ENCODE data around the gene SLC16A6.
A peak's percentile ranks its signal among the peaks of the same experiment; 100 is the strongest.
"Not testable (repeated sequence)": the region's sequence is repeated elsewhere in the genome, so short reads cannot be mapped to it uniquely, and the experiment has no call there.

Gene SLC16A6

DNA sequence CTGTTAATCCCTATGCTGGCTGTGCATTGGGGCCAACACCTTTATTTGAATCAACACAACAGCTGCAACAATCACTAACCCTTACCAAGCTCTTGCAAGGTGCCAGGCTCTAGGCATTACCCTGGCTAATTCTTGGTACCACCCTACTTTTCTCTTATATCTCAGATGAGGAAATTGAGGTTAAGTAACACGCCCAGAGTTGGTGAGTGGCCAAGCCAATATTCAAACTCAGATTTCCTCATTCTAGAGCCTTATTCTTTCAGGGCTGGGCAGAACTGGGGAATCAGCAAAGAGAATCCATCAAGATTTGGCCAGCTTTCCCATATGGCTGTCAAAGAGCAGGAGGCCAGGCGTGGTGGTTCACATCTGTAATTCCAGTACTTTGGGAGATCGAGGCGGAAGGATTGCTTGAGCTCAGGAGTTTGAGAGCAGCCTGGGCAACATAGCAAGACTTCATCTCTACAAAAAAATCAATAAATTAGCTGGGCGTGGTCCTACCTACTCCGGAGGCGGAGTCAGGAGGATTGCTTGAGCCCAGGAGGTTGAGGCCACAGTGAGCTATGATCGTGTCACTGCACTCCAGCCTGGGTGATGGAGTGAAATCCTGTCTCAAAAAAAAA, 24.1 kb upstream of the SLC16A6 start:
- DNase-seq (ENCODE audit: low read depth) = no peak

DNA sequence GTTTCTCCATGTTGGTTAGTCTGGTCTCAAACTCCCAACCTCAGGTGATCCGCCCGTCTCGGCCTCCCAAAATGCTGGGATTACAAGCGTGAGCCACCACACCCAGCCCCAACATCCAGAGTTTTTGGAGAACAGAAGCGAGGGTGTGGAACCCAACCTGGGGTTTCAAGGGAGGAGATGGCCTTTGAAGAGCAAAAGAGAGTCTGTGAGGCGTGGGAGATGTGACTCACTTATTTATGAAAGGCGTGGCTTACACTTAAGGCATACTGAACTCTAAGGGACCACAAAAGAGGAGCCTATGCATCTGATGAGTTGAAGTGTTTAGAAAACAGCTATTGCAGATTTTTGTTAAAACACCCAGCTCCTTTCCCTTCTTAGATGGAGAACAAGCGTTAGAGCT, 19.2 kb upstream of the SLC16A6 start:
- DNase-seq (ENCODE audit: low read depth) = peak; percentile 26

DNA sequence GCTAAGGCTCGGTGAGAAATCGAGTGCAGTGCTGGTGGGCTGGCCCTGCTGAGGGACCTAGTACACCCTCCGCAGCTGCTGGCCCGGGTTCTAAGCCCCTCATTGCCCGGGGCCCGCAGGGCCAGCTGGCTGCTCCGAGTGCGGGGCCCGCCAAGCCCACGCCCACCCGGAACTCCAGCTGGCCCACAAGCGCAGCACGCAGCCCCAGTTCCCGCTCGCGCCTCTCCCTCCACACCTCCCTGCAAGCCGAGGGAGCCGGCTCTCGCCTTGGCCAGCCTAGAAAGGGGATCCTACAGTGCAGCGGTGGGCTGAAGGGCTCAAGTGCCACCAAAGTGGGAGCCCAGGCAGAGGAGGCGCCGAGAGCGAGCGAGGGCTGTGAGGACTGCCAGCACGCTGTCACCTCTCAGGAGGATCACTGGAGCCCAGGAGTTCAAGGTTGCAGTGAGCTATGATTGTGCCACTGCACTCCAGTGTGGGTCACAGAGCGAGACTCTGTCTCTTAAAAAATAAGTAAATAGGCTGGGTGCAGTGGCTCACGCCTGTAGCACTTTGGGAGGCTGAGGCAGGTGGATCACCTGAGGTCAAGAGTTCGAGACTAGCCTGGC, 18.2 kb upstream of the SLC16A6 start:
- not testable (repeated sequence) for DNase-seq (ENCODE audit: low read depth)

DNA sequence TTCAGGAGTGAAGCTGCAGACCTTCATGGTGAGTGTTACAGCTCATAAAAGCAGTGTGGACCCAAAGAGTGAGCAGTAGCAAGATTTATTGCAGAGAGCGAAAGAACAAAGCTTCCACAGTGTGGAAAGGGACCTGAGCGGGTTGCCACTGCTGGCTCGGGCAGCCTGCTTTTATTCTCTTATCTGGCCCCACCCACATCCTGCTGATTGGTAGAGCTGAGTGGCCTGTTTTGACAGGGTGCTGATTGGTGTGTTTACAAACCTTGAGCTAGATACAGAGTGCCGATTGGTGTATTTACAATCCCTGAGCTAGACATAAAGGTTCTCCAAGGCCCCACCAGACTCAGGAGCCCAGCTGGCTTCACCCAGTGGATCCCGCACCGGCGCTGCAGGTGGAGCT, 17.6 kb upstream of the SLC16A6 start:
- not testable (repeated sequence) for DNase-seq (ENCODE audit: low read depth)

DNA sequence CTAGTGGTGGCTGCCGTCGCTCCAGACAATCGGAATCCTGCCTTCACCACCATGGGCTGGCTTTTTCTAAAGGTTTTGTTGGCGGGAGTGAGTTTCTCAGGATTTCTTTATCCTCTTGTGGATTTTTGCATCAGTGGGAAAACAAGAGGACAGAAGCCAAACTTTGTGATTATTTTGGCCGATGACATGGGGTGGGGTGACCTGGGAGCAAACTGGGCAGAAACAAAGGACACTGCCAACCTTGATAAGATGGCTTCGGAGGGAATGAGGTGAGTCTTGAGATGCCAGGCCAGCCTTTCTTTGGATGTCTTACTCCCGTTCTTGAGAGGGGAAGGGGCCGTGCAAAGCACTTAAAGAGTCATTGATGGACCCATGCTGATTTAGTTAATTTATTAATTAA, 16.5 kb upstream of the SLC16A6 start:
- DNase-seq (ENCODE audit: low read depth) = no peak

DNA sequence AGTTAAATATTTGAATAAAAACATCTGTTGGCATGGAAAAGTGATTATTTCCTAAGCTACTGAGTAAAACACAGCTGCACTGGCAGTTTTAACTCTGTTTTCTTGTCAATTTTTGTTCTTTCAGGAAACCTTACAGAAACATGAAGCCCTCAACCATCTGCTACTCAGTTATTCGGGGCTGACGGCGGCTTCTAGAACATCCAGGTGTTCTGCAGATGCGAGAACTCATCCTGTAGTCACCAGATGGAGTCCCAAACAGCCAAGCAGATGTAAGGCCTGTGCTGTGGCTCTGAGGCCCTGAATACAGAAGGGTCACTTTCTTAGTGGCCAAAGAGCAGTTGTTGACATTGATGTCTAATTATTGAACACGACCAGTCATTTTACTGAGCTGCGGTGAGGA, 15.9 kb upstream of the SLC16A6 start:
- no peak for DNase-seq (ENCODE audit: low read depth)

DNA sequence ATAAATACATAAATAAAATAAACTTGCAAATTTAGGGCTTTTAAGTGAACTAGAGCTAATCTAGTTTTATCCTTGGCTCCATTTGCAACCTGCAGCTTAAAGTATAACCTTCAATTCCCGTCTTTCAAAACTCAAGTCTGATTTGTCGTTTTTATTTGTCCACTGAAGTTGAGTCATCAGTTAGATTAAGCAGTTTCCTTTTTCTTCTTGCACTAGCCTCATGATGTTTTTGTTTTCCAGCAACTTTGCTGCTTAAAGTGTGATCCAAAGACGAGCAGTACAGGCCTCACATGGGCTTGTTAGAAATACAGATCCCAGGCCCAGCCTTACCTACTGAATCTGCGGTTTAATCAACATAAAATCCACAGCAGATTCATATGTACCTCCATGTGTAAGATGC, 14.2 kb upstream of the SLC16A6 start:
- no peak for DNase-seq (ENCODE audit: low read depth)

DNA sequence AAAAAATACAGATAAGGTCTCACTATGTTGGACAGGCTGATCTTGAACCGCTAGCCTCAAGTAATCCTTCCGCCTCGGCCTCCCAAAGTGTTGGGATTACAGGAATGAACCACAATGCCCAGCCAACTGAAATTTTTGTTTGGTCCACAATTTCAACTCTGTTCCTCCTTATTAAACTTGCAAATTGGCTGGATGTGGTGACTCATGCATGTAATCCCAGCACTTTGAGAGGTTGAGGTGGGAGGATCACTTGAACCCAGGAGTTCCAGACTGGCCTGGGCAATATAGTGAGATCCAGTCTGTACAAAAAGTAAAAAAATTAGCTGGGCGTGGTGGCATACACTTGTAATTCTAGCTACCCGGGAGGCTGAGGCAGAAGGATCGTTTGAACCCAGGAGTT, 13.8 kb upstream of the SLC16A6 start:
- no peak for DNase-seq (ENCODE audit: low read depth)

DNA sequence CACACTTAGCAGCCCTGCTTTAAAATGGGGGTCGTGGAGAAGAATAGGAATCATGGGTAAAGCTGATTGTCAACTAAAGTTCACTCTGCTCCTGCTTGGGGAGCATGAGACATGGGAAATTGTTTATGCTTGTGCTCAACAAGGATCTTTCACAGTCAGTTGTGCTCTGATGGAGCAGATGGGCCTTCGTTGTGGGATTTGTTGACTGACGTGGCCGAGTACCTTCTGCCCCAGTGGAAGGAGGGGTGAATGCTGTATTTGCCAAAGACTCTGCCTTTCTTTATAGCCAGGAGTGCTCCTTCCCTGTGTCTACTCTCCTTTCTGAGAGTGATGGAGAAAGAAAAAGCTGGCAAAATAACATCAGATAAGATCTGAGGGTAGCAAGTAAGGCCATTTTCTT, 11.7 kb upstream of the SLC16A6 start:
- DNase-seq (ENCODE audit: low read depth) = no peak

DNA sequence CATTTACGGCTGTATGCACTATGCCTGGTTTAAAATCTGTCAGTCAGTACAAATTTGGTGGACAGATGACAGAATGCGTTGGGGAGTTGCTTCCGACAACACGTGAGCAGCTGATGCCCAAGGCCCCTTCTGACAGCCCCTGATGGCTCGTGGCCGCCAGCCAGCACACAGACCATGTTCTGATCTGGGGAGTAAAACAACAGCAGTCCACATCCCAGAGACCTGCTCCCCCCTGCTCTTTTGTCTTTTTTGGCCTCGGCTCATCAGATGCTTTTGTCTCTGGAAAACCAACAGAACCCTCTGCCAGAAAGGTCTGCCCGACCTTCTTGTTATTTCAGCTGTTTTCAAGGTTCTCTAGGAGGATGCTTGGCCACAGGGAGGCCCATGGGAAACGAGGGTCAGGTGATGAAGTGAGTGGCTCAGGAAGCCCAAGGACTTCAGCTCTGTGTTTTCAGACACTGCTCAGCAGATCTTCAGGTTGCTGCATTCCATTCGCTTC, 11.2 kb upstream of the SLC16A6 start:
- no peak for DNase-seq (ENCODE audit: low read depth)

DNA sequence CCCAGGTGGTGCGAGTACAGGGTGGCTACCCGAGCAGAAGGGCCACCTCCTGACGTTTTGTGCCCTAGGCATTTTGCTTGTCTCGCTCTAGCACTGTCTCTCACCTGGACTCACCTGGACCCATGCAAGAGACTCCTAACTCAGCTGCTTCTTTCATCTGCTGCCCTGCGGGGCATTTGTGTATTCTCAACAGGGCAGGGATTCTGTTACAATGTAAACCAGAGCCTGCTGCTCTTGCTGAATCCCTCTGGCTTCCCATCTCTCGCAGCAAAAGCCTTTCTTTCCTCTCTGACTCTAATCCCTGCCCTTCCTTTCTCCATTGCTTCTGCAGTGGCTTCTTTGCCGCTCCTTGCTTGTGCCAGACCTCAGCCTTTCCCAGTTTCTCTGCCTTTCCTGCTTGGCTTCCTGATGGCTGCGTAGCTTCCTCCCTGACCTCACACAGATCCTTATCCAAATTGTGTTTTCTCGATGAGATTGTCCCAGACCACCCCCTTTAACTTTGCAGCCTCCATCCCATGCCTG, 10.6 kb upstream of the SLC16A6 start:
- DNase-seq (ENCODE audit: low read depth) = no peak

DNA sequence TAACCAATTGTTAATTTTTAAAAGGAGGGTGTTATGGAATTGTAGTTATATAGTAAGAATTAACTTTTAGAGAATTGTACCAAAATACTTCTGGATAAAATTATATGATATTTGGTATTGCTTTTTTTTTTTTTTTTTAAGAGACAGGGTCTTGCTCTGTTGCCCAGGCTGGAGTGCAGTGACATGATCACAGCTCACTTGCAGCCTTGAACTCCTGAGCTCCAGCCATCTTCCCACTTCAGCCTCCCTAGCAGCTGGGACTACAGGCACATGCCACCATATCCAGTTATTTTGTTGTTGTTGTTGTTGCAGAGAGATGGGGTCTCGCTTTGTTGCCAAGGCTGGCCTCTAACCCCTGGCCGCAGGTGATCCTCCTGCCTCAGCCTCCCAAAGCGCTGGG, 8.9 kb upstream of the SLC16A6 start:
- DNase-seq (ENCODE audit: low read depth) = no peak

DNA sequence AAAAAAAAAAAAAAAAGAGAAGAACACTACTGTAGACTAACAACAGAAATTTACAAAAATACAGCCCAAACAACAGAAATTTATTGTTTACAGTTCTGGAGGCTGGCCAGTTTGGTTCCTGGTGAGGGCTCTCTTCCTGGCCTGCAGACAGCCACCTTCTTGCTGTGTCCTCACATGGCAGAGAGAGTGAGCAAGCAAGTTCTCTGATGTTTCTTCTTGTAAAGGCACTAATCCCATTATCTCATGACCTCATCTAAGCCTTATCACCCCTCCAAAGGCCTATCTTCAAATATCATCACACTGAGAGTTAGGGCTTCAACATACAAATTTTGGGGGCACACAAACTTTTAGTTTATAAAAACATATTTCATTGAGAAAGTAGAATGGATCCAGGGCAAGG, 7.7 kb upstream of the SLC16A6 start:
- no peak for DNase-seq (ENCODE audit: low read depth)

DNA sequence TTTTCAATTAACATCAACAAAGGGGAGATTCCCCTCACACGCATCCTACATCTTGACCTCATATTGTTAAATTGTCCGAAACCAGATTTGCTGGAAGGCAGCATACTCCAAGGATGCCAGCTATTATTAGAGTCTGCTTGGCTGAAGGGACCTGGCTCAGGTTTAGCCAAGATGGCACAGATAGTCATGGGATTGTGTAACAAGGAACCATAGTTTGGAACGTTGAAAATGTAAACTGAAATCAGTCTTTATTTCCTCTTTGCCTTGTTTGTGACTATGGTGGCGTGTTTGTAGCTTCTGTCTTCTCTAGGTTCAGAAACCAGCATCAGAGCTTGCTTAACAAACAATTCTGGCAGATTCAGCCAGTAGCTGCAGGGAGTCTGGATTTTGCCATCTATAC, 6.3 kb upstream of the SLC16A6 start:
- DNase-seq (ENCODE audit: low read depth) = no peak

DNA sequence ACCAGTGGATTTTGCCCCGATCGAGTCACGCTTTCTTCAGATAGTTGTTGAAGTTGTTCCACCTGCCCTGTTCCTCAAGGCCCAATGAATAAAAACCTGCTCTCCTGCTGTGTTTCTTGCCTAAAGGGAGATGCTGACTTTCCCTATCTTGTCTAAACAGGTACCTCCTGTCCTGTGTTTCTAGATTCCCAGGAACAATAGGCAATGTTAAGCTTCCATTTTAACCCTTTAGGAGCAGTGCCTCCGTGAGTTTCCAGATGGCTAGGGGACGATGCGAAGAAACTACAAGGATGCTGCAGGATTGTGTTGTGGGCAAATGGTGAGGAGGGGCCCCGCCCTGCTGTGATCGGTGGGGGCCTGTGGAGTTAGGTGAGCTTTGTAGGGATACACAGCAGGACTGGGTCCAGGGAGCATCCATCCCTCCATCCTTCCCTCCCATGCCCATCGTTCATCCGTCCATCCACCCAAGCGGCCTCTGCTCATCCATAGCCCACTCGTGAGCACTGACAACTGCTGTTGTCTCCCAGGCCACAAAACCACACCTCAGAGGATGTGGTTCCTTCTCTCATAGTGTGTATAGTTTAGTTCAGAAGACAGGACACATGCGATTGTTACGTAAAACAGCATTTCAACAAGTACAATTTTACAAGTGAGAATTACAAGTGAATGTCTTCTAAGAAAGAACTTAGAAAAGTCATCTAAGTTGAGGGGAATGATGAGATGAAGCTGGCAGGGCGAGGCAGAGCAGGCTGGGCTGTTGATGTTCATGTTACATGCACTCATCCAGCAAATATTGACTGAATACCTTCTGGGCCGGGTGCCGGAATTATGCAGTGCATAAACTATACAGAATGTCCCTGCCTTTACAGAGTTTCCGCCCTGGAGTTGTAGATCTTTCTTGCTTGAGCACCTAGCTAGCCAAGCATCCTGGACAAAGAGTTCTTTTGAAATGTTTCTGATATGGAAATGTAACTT, 5.6 kb upstream of the SLC16A6 start:
- no peak for DNase-seq (ENCODE audit: low read depth)

DNA sequence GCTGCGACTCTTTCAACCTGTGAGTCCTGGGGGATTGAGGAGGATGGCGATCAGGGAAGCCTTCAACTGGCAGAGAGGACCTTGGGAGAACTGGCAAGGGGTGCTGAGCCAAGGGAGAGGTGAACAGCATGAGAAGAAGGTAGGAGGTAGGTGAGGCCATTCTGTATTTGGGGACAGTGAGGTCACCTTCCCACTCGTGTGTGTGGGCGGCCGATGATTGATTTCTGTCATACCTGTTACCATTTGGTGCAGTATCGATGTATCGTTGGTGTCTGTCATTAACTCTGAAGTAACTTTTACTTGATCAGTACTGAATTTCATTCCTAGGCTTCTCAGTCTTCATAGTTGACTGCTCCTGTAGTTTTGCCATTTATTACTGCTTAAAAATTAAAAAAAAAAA, 4.2 kb upstream of the SLC16A6 start:
- no peak for DNase-seq (ENCODE audit: low read depth)

DNA sequence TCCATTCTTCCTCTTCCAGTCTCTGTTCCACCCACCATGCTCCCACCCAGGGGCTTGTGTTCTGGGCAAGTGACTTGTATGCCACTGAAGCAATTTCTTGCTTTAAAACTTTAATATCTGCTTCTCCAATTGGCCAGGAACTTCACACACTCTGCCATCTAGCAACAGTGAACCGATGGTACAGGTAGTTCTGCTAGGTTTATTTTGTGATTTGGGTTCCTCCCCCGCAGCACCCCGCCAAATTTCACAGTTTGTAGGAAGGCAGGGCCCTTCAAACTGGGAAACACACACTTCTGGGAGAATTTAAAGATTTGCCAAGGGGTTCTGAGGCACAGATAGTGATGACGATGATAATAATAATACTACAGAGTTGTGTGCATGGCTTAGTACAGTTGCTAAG, 3.7 kb upstream of the SLC16A6 start:
- no peak for DNase-seq (ENCODE audit: low read depth)

DNA sequence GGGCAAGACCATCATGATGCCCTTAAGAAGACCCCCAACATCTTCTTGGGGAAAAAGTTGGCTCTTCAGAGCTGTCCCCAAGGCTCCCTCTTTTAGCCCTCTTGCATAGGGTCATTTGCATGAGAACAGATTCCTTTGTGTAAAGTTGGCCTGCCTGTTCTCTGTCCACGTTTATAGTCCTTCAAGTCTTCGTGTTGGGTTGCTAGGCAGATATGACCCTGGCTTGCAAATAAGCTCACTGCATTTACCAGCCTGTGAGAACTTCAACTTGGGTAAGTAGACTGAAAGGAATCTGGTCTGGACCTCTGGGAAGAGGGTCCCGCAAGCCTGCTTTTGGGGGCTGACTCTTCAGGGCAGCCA, 3.2 kb upstream of the SLC16A6 start:
- DNase-seq (ENCODE audit: low read depth) = no peak

DNA sequence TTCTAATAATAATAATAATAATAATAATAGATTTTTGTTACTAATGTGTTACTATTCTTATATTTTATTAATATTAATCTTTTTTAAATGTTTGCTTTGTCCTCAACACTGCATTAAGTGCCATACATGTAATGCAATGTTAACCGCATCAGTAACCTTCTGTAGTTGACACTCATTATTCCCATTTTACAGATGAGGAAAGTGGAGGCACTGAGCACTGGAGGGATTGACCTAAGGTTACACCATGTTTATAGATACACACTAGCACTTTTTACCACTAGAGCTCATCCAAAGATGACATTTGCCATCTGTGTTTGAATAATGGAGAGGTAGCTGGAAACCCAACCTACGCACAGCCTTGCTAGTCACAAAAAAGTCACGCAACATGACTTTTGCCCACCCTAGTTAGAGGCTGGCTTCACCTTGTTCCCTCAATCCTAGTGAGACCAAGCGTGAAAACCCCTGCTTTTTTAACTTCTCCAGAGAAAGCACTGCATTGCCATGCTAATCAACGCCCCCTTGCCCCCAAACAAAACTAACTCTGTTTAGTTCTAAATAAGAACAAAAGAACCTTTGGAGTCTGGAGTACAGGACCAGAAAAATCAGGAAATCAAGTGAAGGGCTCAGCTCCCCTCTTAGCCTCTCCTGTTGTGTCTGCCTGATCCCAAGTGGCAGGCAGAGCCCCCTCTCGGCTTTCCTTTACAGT, 2.7 kb upstream of the SLC16A6 start:
- DNase-seq (ENCODE audit: low read depth) = no peak

DNA sequence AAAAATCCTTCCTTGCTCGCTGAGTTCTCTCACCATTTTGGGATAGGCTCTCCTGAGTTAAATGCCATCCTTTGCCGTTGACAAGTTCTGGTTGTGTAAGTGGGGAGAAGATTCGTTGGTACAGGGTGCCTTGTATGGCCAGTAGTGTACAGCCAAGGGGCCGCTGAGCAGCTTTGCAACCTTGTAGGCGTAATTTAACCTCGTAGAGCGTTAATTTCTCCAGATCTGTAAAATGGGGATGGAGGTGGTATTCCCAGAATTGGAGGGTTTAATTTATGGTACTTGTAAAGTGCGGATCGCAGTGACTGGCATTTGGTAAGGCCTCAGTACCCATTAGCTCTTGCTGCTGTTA, 1.7 kb upstream of the SLC16A6 start:
- DNase-seq (ENCODE audit: low read depth) = no peak

DNA sequence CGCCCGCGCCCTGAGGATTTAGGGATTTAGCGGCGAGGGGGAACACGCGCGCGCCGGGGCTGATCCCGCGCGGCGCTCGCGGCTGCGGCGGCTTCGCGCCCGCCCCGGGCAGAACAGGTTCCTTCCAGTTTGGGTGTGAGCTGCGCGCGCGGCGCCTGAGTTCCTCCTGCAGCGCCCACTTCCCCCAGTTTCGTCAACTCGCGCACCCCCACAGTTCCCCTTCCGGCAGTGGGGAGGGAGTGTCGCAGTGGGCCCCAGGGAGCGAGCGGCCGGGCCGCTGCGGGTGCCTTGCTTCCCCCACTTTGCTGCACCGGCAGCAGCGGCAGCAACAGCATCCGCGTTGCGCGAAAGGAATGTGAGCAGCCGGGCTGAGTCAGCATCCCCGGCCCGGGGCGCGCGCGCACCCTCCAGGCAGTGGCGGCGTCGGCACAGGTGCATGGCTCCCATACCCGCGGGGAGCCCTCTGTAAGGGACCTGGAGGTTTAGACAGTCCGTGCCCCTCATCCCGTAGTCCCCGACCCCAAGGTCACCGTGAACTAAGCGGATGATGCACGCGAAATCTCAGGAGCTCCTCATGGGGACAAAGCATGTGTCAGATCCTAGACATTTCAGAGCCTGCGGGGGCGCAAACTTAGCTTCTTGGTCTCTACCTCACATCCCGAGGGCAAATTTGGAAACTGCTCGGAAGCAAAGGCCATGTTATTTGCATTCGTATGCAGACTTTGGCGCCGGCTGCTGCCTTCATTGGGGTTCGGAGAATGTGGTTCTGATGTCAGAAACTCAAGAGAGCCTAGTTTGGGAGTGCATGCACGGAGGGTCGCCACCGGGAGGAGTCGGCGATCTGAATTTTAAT, 1.1 kb upstream of the SLC16A6 start:
- peak; percentile 87 for DNase-seq (ENCODE audit: low read depth)
